Measurements from ENCODE around the gene KCNQ1. TPM values are rescaled to one million over a fixed set of nuclear protein-coding genes. Genes with fewer than 3 reads are reported as not detected.

Gene KCNQ1
- total and polyA plus RNA-seq, 12 donors = 11.0 to 447 (median 320) TPM

DNA sequence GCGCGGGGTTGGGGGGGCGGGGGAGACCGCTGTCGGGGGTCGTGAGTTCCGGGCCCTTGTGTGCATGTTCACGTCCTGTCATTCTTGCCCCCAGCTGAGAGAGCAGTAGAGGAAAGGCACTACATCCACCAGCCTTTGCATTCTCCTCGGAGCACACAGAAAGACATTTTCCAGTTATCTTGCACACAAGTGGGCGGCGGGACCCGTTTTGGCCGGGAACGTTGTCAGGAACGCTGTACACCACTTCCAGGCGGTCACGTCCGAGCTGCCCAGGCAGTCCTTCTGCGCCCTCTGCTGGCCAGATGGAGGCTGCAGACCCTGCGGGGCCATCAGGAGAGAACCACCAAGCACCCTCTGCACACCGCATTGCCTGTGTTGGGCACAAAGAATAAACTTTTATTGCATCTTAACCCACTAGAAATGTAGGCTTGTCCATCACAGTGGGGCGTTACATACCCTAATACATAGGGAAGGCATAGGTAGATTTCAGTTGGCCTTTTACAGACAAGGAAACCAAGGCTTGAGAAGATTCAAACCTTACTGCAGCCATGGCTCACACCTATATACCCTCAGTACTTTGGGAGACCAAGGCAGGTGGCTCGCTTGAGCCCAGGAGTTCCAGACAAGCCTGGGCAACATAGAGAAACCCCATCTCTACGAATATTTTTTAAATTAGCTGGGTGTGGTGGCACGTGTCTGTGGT is 443.6 kb downstream of the KCNQ1 start:
- Histone ChIP-seq H3K4me3 (no peak overlapping the region), H3K4me1 (replicated peaks in 1 of 2) (peaks cover 20 to 34% of the 10 kb centered on the region in 2 donors), H3K27me3 (no peaks in the 10 kb centered on the region), H3K9me3 (replicated peaks in 1 of 3) (no peaks in the 10 kb centered on the region), H3K27ac (no peak overlapping the region), H3K36me3 (replicated peaks in 1 of 2) (no peaks in the 10 kb centered on the region)
- intact Hi-C loops (cut with DNase I) = loop anchor here (2.0 to 10.0 kb wide), 3 partner anchors 174 to 356 kb away; partner anchors contain the start of gene KCNQ1OT1 (in 1 of the 2)
- DNase-seq = peak; percentile 87 to 98 (median 95)
- TF ChIP-seq POLR2A (IDR thresholded peaks at IDR 0.05) = no peak
- TF ChIP-seq, protein P1, sequence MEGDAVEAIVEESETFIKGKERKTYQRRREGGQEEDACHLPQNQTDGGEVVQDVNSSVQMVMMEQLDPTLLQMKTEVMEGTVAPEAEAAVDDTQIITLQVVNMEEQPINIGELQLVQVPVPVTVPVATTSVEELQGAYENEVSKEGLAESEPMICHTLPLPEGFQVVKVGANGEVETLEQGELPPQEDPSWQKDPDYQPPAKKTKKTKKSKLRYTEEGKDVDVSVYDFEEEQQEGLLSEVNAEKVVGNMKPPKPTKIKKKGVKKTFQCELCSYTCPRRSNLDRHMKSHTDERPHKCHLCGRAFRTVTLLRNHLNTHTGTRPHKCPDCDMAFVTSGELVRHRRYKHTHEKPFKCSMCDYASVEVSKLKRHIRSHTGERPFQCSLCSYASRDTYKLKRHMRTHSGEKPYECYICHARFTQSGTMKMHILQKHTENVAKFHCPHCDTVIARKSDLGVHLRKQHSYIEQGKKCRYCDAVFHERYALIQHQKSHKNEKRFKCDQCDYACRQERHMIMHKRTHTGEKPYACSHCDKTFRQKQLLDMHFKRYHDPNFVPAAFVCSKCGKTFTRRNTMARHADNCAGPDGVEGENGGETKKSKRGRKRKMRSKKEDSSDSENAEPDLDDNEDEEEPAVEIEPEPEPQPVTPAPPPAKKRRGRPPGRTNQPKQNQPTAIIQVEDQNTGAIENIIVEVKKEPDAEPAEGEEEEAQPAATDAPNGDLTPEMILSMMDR (IDR thresholded peaks at IDR 0.05) = peak; percentile 92 to 99 (median 97)
- 30 to 52% (median 35%) methylated on average over 13 to 25 of the region's 25 CpGs for WGBS, 4 donors

DNA sequence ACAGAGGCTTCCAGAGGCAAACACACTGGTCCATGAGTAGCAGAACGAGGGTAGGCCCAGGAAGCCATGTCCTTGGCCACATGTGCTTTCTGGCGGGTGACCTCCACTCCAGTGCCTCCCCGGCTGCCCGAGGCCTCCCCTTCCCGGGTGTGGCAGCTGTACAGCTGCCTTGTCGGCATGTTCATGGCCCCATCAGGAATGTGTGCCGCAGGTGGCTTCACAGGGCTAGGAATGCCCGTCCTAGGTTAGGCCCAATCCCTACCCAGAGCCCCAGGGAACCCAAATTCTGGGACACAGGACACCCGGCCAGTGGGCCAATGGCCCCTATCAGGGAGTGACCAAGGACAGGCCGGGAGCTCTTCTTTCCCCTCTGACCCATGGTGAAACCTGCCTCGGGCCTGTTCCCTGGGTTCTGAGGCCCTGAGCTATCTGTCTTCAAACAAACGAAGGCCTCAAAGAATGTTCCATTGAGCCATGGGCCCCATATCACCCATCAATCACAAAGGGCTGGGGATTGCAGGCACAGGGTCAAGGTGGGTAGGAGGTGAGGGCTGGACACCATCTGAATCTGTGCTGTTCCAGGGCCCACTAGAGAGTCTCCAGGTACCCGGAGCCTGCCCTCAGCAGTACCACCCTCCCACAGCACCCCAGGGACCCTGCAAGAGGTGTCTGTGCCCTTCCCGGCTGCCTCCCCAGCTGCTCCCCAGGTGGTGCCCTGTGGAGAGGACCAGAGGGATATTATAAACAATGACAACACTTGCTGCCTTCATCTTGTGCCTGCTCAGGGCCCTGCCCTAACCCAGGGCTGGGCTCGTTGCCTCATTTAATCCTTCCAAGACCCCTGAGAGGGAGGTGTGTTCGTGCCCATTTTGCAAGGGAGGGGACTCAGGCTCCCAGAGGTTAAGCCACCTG is 444.8 kb downstream of the KCNQ1 start:
- WGBS, 4 donors = 72 to 92% (median 83%) methylated on average over 2 to 16 of the region's 16 CpGs
- TF ChIP-seq, protein P1 (IDR thresholded peaks at IDR 0.05) = no peak
- TF ChIP-seq POLR2A (IDR thresholded peaks at IDR 0.05) = no peak
- H3K9me3 ChIP-seq (replicated peaks in 1 of 3) = no peaks in the 10 kb centered on the region
- H3K27me3 ChIP-seq = no peaks in the 10 kb centered on the region
- DNase-seq = no peak
- H3K4me1 ChIP-seq (replicated peaks in 1 of 2) = peaks cover 20 to 30% of the 10 kb centered on the region in 2 donors
- intact Hi-C loops (cut with DNase I) = loop anchor here (2.0 to 10.0 kb wide), 5 partner anchors 175 to 463 kb away; partner anchors contain the start of gene KCNQ1OT1 (in 1 of the 2)
- no peak overlapping the region for H3K27ac ChIP-seq
- no peaks in the 10 kb centered on the region for H3K36me3 ChIP-seq (replicated peaks in 1 of 2)
- H3K4me3 ChIP-seq = no peak overlapping the region

DNA sequence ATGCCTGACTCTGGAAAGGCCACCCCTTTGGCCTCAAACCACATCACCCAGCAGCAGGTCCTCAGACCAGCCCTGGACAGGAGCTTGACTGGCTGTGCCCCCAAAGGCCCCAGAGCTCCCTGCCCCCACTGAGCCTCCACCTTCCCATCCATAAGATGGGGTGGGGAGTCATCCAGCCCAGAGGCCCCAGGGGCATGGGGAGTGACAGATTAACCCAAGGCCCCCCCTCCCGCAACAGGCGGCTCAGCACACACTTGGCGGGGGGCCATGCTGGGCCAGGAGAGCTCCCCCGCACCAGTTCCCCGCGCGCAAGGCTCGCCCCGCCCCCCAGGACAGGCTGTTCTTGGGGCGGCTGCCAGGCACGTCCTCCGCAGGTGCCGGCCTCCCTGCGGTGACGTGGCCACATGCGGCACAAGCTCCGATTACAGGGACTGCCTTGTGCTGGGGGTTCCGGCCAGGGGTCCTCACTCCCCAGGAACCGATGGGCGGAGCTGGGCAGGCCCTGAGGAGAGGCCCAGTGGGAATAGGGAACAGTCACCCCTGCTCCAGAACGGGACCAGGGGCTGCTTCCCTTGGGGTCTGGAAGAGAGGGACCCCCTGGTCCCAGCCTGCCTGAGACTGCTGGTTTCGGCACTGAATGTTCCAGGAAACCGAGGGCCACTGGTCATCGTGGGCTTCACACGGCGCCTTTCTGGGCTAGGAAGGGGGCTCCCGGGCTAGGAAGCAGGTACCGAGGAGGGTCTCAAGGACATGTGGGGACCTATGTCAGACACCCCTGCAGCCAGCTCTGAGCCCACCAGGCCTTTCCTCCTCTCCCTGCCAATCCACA is 445.9 kb downstream of the KCNQ1 start:
- Histone ChIP-seq H3K36me3 (replicated peaks in 1 of 2) (no peaks in the 10 kb centered on the region), H3K4me1 (replicated peaks in 1 of 2) (peaks cover 14 to 24% of the 10 kb centered on the region in 2 donors), H3K4me3 (no peak overlapping the region), H3K27ac (peak overlapping the region in 2 of 5 donors; percentile 17 to 34), H3K27me3 (no peaks in the 10 kb centered on the region), H3K9me3 (replicated peaks in 1 of 3) (no peaks in the 10 kb centered on the region)
- peak in 4 of 7 donors; percentile 35 to 82 (median 54) for DNase-seq
- no peak for TF ChIP-seq POLR2A (IDR thresholded peaks at IDR 0.05)
- TF ChIP-seq, protein P1 (IDR thresholded peaks at IDR 0.05) = no peak
- WGBS, 4 donors = 67 to 93% (median 72%) methylated on average over 12 to 28 of the region's 28 CpGs
- intact Hi-C loops (cut with DNase I) = loop anchor here (2.0 to 5.0 kb wide), 2 partner anchors 463 to 464 kb away; no protein-coding TSS in a partner anchor

Measured in adrenal gland (tissue), 12 donors.